RWPE2 (cell line): ENCODE results near the gene CERK.

Source experiments
- ATAC-seq: fragments of 200-7000 bp; cut with Tn5 transposase; 3 replicates; pipeline ENCODE4 v1.9.1; 2021; ENCODE audit warnings: low read depth
- DNase-seq: peaks from one replicate; pipeline ENCODE4 v3.0.0-alpha.2; 2020; ENCODE audit warnings: low spot score
- H3K27ac ChIP-seq: fragments of 450-650 bp; 2 replicates; pipeline ENCODE4 v1.5.1; 2017; ENCODE audit warnings: mild to moderate bottlenecking; ENCODE audit not compliant: poor library complexity, severe bottlenecking
- H3K27me3 ChIP-seq: fragments of 250-450 bp; sonication (Bioruptor Pico); 2 replicates; pipeline ENCODE4 v1.5.1; 2021; ENCODE audit warnings: mild to moderate bottlenecking, moderate library complexity; ENCODE audit not compliant: insufficient read depth, poor library complexity, severe bottlenecking
- H3K36me3 ChIP-seq: fragments of 250-450 bp; sonication (Bioruptor Pico); 2 replicates; pipeline ENCODE4 v1.5.1; 2020; ENCODE audit warnings: low read depth, mild to moderate bottlenecking, moderate library complexity
- H3K4me1 ChIP-seq: fragments of 250-450 bp; sonication (Bioruptor Pico); 2 replicates; pipeline ENCODE4 v1.5.1; 2021; ENCODE audit warnings: mild to moderate bottlenecking, moderate library complexity; ENCODE audit not compliant: insufficient read depth, poor library complexity, severe bottlenecking
- H3K4me3 ChIP-seq: fragments of 250-450 bp; sonication (Bioruptor Pico); 2 replicates; pipeline ENCODE4 v1.5.1; 2021; ENCODE audit warnings: mild to moderate bottlenecking, moderate library complexity; ENCODE audit not compliant: severe bottlenecking
- H3K9me3 ChIP-seq: fragments of 250-450 bp; sonication (Bioruptor Pico); 2 replicates; pipeline ENCODE4 v1.5.1; 2021; ENCODE audit warnings: mild to moderate bottlenecking, moderate library complexity; ENCODE audit not compliant: severe bottlenecking
- CTCF ChIP-seq: fragments of 450-650 bp; IDR thresholded peaks from one replicate; pipeline ENCODE4 v1.5.1; 2017; ENCODE audit warnings: mild to moderate bottlenecking, moderate library complexity; ENCODE audit not compliant: poor library complexity, severe bottlenecking

CERK gene

GRCh38 chr22:46731246-46732040 is 6.6 kb downstream of the CERK start:
- Histone ChIP-seq H3K4me3 (no peak overlapping the region), H3K4me1 (peaks cover 8% of the 10 kb centered on the region), H3K27ac (no peak overlapping the region), H3K9me3 (no peaks in the 10 kb centered on the region), H3K36me3 (peaks cover 5% of the 10 kb centered on the region; the same call in 1 of the 2 replicates), H3K27me3 (no peaks in the 10 kb centered on the region)
- TF ChIP-seq CTCF: no peak
- ATAC-seq (peak; percentile 72), DNase-seq (no peak)

- H3K36me3 ChIP-seq: no peaks in the 10 kb centered on the region
- ATAC-seq (no peak), DNase-seq (no peak)
- no peaks in the 10 kb centered on the region for H3K9me3 ChIP-seq
- no peak for TF ChIP-seq CTCF
- peaks cover 8% of the 10 kb centered on the region for H3K4me1 ChIP-seq
- no peaks in the 10 kb centered on the region for H3K27me3 ChIP-seq
- no peak overlapping the region for H3K27ac ChIP-seq
- H3K4me3 ChIP-seq: no peak overlapping the region
Observed at GRCh38 chr22:46730568-46731245, 7.3 kb downstream of the CERK start.

DNA sequence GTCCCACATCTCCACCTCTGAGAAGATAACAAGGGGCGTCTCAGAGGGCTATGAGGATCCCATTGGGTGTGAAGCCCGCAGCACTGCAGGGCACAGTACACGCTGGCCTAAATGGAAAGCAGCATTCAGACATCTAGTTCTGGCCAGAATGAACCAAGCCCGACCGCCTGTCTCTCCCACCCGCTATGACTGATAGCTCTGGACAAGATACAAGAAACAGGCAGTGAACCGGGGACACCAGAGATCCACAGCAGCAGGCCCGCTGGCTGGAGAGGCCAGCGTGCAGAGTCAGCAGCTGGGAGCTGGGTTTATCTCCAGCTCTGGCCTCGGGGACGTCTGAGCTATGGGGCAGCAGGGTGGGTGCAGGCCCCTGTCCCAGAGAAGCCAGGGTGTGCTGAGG is 9.6 kb downstream of the CERK start:
- H3K4me3 ChIP-seq: no peak overlapping the region
- H3K27ac ChIP-seq: no peak overlapping the region
- no peak for TF ChIP-seq CTCF
- no peaks in the 10 kb centered on the region for H3K36me3 ChIP-seq
- H3K9me3 ChIP-seq: no peaks in the 10 kb centered on the region
- H3K27me3 ChIP-seq: no peaks in the 10 kb centered on the region
- H3K4me1 ChIP-seq: peaks cover 8% of the 10 kb centered on the region
- DNase-seq: no peak
- ATAC-seq: no peak

GRCh38 chr22:46727813-46728364 is 10.2 kb downstream of the CERK start:
- peaks cover 8% of the 10 kb centered on the region for H3K4me1 ChIP-seq

More at GRCh38 chr22:46727813-46728364, 10.2 kb downstream of the CERK start:
- Histone ChIP-seq H3K27ac (no peak overlapping the region), H3K36me3 (no peaks in the 10 kb centered on the region), H3K4me3 (no peak overlapping the region), H3K27me3 (no peaks in the 10 kb centered on the region), H3K9me3 (no peaks in the 10 kb centered on the region)
- ATAC-seq (no peak), DNase-seq (no peak)
- no peak for TF ChIP-seq CTCF
